Fibroblast of peridontal ligament (primary cell): ENCODE results near the gene UACA.
"Not testable (repeated sequence)": the region's sequence is repeated elsewhere in the genome, so short reads cannot be mapped to it uniquely, and the experiment has no call there.

Experiments
- DNase-seq: peaks from one replicate; pipeline ENCODE4 v3.0.0-alpha.2; 2010; ENCODE audit errors: extremely low read depth

The UACA gene

DNA sequence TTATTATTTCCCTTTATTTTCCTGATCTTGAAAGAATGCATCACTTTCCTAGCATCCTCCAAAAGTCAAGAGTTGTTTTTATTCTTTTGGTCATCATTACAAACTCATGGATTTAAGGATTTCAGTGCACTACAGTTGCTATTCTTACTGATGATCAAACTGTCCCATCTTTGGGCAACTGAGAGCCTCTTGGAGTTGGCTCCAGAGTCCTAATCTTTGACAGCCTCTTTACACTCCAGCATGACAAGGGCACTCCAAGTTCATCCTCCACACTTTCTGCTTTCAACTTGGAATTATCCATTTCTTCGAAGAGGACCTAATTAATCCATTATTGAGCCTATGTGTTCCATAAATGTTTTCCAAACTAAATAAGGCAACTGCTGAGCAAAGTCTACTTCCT is 5.7 kb downstream of the UACA start:
- no peak for DNase-seq

DNA sequence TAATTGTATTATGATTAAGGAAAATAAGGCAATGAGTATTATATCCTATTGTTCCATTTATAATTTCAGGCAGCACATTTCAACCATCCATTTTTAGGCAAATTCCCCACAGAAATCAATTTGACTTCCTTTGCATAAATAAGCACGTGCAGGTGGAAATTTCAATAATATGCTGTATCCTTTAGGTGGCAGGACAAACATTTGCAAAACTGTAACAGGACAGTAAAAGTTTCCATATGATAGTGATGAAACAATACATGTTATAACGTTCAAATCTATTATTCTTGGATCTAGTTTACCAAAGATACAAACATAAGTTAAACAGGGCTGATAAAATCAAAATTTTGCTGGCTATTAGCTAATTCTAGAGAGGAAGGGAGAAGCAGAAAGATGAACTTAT is 8.5 kb downstream of the UACA start:
- DNase-seq = no peak

DNA sequence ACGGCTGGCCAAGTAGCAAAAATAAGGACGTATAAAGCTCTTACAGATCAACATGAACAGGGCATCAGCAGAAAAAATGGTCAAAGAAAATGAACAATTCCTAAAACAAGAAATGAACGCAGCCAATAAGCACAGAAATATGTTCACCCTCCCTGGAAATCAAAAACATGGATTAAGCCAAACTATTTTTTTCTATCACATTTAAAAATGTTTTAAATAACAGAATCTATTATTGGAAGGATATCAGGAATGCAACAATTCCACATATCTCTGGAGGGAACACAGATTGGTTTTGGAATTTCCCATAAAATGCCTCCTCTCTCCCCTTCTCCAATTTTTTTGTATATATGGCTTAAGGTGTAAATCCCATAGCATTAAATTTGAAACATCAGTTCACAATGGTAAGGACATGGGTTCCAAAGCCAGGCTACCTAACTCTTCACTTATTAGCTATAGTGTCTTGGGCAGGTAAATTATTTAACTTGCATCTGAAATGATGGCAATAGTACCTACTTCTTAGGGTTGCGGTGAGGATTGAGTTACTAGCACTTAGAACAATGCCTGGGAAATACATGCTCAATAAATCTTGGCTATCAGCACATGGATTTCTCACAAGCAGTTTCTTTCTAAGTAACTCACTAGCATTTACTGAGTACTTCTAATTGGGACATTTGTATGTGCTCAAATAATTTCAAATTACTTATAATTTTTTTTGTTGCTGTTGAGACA is 10.1 kb downstream of the UACA start:
- DNase-seq = peak; percentile 70

DNA sequence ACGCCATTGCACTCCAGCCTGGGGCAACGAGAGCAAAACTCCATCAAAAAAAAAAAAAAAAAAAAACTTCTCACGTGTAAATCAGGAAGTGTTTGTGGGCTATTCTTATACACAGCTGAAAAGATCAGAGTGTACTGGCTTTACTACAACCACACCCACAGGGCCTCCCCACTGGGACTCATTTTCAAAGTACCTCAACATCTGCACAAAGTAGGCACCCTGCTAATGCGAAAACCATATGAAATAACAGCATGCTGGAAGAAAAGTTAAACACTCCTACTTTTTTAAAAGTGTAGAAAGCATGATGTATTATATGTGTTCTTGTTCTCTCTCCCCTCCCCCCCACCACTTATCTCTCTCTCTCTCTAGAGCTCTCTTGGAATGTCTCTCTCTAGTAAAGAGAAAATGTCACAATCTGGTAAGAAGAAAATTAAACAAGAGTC is 11.1 kb downstream of the UACA start:
- no peak for DNase-seq

DNA sequence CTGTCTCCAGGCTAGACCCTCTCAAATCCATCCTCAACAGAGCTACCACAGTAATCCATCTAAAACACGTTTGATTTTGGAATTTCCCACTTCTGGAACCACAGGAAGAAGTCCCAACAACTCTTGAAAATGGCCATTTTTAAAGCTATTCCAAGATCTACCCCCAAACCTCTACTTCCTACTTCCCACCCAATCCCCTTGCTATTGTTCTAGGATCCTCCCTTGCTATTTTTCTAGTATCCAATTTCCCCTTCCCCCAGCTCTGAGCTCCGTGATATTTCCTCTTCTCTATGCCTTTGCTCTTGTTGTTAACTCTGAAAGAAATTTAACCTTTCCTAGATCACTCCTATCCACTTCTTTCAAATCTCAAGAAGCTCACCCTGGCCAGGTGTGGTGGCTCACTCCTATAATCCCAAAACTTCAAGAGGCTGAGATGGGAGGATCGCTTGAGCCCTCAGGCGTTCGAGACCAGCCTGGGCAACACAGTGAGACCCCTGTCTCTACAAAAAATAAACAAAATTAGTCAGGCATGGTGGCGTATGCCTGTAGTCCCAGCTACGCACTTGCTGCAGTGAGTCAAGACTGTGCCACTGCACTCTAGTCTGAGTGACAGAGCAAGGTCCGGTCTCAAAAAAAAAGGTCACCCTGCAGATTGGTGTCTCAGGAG is 13.0 kb downstream of the UACA start:
- DNase-seq = no peak

DNA sequence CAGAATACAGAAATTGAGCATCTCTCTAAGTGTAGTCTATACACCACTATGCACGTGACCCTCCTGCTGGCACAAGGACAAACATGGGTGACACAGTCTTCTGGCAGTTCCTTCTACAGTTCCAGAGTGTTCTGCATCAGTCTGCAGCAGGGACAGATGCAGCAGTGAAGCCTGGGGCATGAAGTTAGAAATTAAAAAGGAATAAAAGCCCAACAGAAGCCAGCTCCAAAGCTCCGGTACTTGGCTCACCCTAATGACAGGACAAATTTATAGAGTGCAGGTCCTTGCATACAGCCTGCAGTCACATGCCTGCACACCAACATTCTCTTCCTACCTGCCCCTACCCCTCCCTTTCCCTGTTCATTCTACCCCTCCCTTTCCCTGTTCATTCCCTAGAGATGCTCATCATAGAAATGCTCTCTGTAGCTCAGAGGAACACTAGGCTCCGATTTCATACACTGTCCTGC is 15.0 kb downstream of the UACA start:
- DNase-seq = no peak

DNA sequence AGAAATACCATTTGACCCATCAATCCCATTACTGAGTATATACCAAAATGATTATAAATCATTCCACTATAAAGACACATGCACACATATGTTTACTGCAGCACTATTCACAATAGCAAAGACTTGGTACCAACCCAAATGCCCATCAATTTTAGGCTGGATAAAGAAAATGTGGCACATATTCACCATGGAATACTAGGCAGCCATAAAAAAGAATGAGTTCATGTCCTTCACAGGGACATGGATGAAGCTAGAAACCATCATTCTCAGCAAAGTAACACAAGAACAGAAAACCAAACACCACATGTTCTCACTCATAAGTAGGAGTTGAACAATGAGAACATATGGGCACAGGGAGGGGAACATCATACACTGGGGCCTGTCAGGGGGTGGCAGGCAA is 16.8 kb downstream of the UACA start:
- not testable (repeated sequence) for DNase-seq

DNA sequence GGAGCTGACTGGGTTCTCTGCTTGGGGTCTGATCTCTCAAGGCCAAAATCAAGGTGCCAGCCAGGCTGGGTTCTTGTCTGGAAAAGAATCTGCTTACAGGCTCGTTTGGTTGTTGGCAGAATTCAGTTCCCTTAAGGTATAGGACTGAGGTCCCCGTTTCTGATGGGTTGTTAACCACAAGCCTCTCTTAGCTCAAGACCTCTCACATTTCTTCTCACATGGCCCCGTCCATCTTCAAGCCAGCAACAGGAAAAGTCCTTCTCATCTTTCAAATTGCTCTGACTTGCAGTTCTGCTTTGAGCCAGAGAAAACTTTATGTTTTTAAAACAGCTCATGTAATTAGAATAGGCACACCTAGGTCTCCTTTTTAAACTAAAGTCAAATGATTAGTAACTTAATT is 20.4 kb downstream of the UACA start:
- peak; percentile 59 for DNase-seq

DNA sequence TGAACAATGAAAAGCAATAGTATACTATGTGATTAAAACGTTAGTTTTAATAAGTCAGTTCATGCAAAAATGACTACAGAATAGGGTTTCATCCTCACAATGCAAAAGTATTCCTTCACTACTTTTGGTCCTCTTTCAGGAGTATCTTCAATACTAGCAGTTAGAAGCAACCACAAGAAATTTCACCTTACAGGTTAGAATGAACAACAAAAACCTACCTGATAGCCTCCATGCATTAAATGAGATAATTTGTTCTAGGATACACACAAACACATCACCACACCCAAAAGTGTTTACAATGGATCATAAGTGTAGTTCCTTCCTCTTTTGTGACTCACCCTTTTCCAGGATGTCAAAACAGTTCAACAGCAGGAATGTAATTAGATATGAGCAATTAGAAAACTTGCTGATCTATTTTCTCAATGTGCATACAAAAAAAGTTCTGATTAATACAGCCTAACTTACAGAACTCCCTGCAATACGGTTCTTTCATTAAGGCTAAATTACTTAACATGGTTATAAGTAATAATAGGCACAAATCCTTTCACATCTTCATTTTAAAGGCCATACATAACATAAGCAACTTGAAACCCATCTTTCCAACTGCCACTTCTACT is 21.6 kb downstream of the UACA start:
- peak; percentile 65 for DNase-seq

DNA sequence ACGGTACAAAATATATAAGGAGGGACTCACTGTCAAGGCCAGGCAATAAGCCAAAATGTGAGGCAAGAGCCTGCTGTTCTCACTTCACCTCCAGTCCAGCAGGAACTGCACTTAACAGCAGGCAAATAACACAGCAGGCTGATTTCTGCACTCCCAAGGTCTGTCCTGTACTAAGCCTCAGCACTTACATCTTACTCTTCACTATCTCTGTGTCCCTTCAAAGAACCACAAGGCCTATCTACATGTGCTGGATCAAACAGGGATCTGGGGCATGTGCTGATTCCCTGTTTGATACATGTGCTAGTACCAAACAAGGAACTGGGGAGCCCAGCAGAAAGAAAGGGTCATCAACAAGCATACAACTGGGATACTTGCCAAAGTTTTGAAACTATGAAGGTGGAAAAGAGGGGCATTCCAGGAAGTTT is 22.2 kb downstream of the UACA start:
- peak; percentile 86 for DNase-seq

DNA sequence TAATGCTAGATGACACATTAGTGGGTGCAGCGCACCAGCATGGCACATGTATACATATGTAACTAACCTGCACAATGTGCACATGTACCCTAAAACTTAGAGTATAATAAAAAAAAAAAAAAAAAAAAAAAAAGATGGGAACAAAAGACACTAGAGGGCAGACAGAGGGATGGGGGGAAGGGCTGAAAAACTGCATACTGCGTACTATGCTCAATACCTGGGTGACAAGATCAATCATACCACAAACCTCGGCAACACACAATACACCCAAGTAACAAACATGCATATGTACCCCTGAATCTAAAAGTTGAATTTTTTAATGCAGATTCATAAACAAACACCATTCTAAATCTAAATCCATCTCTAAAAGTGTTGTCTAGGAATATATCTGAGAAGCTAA is 28.3 kb downstream of the UACA start:
- not testable (repeated sequence) for DNase-seq

DNA sequence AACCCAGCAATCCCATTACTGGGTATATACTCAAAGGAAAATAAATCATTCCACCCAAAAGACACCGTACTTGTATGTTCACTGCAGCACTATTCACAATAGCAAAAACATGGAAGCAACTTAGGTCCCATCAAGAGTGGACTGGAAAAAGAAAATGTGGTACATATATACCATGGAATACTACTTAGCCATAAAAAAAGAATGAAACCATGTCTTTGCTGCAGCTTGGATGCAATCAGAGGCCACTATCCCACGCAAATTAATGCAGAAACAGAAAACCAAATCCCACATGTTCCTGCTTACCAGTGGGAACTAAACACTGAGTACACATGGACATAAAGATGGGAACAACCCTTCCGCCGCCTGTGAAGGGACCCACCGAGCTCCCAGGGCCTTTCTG is 34.2 kb downstream of the UACA start:
- no peak for DNase-seq

DNA sequence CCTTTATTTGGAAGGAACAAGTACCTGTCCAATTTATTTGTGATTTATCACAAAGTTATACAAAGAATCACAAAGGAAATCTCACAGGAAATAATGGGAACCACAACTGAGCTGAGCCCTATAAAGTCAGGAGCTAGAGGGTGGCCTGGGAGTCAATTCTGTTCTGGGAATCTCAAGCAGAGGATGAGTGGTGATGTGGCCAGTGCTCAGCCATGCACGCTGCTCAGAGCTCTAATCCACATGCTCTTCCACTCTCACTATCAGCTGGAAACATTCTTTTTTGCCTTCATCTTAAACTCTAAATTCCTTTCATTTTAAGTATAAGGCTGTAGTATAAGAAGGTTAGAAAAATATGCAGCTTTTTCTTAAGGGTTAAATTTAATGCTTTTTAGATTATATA is 36.6 kb downstream of the UACA start:
- peak; percentile 51 for DNase-seq

DNA sequence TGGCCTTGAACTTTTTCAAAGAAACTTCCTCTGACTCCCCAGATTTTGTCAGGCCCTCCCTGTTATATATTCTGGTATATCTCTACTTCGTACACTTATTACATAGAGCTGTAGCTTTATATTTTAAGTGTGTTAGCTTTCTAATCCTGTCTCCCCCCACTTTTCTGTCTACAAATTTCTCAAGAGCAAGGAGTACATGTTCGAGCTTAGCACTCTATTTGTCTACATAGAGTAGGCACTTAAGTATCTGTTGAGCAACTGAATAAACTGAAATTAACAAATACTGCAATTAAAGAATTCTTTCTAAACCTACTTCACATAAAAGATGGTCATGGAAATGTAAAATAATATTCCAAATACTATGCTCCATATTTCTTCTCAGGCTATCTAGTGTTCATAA is 39.4 kb downstream of the UACA start:
- DNase-seq = no peak

DNA sequence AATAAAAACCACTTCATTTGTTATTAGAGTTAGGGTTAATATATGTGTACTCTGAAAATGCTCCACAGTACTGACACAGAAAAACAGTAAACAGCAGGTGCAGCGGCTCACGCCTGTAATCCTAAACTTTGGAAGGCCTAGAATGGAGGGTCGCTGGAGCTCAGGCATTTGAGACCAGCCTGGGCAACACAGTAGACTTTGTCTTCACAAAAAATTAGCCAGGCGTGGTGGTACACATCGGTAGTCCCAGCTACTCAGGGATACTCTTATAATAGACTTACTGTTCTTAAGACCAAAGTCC is 40.3 kb downstream of the UACA start:
- DNase-seq = no peak

DNA sequence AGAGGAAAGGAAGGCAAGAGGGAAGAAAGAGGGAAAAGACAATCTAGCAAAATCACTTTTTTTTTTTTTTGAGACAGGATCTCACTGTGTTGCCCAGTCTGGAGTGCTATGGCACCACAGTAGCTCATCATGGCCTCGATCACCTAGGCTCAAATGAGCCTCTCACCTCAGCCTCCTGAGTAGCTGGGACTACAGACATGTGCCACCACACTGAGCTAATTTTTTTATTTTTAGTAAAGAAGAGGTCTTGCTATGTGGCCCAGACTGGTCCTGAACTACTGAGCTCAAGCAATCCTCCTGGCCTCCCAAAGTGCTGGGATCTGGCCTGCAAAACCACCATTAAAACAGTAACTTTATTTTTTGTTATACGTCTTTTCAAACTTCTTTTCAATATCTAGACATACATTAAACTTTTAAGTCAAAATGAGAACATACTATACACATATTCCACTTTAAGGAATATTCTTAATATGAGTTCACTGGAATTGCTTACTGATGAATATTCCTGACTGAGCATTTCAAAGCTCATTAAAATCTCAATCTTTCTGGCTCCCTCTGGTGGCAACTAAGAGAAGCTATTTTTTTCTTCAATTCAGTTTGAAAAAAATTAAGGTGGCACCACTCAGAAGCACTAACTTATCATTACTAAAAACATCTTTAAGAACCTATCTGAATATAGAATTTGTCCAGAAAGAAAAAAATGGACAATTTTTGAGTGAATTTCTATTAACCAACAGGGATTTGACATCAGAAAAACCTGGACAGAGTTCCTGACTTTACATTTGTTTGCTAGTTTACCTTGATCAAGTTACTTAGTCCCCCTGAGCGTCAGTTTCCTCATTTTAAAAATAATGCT is 40.9 kb downstream of the UACA start:
- DNase-seq = peak; percentile 87

DNA sequence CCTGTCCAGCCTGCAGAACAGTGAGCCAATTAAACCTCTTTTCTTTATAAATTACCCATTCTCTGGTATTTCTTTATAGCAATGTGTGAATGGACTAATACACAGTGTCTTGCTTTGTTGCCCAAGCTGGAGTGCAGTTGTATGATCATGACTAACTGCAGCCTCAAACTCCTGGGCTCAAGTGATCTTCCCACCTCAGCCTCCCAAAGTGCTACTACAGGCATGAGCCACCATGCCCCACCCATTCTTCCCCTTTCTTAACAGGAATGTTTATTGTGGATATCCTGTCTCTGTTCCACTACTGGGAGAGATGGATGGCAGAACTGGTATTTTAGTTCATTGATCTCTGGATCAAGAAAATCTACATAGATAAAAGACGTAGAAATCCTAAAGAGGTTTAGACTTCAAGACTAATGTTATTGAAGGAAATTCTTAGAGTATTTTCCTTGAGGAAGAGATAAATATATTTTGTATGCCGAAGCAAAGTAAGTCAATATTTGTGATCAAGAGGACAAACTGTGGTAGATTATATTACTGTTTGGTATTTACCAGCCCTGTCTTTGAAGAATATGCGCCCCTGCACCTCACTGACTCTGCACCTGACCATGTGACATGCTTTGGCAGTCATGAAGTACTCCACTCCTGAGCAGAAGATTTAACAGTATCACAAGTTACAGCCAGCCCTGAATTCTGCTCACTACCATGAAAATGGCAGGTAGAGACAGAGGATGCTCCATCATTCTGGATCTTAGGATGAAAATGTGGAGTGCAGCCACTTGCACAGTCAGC is 42.9 kb downstream of the UACA start:
- DNase-seq = no peak

DNA sequence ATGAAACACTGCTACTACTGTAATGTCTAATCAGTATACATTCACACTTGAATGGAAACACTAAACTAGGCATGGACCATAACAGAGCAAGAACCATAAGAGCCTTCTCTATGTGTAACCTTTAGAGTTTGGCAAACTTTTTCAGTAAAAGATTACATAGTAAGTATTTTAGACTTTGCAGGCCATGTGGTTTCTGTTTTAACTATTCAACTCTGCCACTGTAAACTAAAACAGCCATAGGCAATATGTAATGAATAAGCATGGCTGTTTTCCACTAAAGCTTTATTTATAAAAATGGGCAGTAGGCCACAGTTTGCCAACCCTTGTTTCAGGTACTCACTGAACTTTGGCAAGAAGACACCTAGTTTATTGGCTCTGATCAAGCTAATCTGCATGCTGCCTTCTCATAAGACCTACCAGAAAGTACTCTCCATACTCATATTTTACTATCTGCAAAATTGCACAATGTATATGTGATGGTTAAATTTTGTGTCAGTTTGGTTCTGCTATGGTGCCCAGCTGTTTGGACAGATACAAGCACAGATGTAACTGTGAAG is 46.0 kb downstream of the UACA start:
- peak; percentile 66 for DNase-seq

DNA sequence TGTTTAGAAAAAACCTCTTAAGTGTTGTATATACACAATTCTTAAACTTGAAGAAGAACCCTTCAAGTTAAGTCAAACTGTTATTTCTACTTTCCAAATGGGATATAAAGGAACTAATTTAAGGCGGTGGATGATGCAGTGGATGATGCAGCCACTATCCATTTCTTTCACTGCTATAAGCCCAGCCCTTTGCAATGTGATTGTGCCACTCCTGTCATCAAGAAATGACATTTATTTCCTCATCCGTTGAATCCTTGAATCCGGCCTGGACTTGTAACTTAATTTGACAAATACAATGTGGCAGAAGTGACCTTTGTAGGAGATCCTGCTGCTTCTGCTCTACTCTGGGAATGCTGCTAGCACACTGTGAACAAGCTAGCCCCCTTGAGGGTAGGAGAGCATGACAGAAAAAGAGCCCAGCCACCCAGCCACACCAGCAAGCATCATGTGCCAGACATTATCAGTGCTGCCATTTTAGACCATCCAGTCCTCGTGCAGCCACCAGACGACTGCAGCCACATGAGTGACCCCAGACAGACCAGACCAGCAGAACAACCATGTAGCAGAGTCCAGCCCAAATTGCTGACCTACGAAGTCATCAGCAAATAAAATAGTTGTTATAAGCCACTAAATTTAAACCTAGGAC is 47.4 kb downstream of the UACA start:
- DNase-seq = no peak

DNA sequence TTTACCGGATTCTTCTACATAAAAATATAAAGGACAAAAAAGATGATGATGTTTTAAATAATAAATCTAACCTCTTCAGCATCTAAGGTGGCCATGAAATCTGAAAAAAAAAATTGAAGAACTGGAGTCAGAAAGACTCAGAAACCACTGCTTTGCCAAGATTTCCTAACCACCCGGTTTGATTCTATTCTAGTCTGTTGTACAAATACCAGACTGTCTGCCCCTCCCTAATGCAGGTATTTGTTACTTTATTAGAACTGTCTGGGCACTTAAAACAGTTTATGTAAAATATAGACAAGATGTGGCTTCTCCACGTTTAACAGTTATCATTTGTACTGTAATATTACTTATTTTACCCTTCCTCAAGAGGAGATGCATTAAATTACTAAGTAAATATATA is 48.8 kb downstream of the UACA start:
- DNase-seq = no peak

DNA sequence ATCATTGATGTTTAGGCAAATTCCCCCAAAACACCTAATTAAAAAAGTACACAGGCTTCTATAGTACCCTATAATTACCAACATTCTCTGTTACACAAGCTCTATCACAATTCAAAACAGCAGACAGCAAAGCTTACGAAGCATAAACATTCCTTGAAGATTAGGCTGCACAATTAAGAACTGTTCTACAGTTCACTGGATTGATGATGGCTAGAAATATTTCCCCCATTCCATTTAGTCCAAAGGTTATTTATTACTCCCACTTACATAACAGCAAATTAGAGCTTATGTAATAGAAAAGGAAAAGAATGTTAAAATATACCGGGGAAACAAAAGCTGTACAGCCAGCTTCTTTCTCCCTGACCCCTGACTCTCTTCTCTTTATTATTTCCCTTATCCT is 49.3 kb downstream of the UACA start:
- peak; percentile 60 for DNase-seq
